Mesendoderm (in vitro differentiated cells): Measurements from ENCODE around the gene PVALB.

Source experiments
- DNase-seq: peaks from one replicate; pipeline ENCODE4 v3.0.0; 2013
- H2AK5ac ChIP-seq: 2 replicates; pipeline ENCODE4 v1.6.1; 2013; ENCODE audit warnings: low read length, inconsistent platforms
- H2BK120ac ChIP-seq: 2 replicates; pipeline ENCODE4 v1.6.1; 2013; ENCODE audit warnings: low read depth, mild to moderate bottlenecking, low read length, moderate library complexity, mixed read lengths
- H2BK15ac ChIP-seq: replicated peaks from 2 replicates; pipeline ENCODE4 v1.6.1; 2013; ENCODE audit warnings: low read depth, mild to moderate bottlenecking, moderate library complexity
- H2BK5ac ChIP-seq: 2 replicates; pipeline ENCODE4 v1.6.1; 2013; ENCODE audit warnings: low read length, inconsistent platforms
- H3K18ac ChIP-seq: 2 replicates; pipeline ENCODE4 v1.6.1; 2013; ENCODE audit warnings: mild to moderate bottlenecking, low read length, mixed read lengths
- H3K23ac ChIP-seq: one replicate; pipeline ENCODE4 v1.6.1; 2013; ENCODE audit warnings: low read length
- H3K27ac ChIP-seq: 2 replicates; pipeline ENCODE4 v1.5.1; 2013; ENCODE audit warnings: low read depth, mild to moderate bottlenecking, inconsistent platforms, low read length, moderate library complexity
- H3K27me3 ChIP-seq: 2 replicates; pipeline ENCODE4 v1.6.1; 2013; ENCODE audit warnings: low read length, control low read depth, mild to moderate bottlenecking, inconsistent platforms; ENCODE audit not compliant: insufficient read depth, poor library complexity
- H3K36me3 ChIP-seq: 2 replicates; pipeline ENCODE4 v1.6.1; 2013; ENCODE audit warnings: low read length, inconsistent platforms; ENCODE audit not compliant: control insufficient read depth, insufficient read depth
- H3K4ac ChIP-seq: one replicate; pipeline ENCODE4 v1.6.1; 2013; ENCODE audit warnings: low read depth, mild to moderate bottlenecking, low read length, moderate library complexity
- H3K4me1 ChIP-seq: 2 replicates; pipeline ENCODE4 v1.6.1; 2013; ENCODE audit warnings: low read depth, low read length, inconsistent platforms; ENCODE audit not compliant: control insufficient read depth
- H3K4me2 ChIP-seq: 2 replicates; pipeline ENCODE4 v1.6.1; 2013; ENCODE audit warnings: low read length
- H3K4me3 ChIP-seq: 2 replicates; pipeline ENCODE4 v1.5.1; 2013; ENCODE audit warnings: mild to moderate bottlenecking, low read length
- H3K56ac ChIP-seq: one replicate; pipeline ENCODE4 v1.6.1; 2013; ENCODE audit warnings: low read length
- H3K79me1 ChIP-seq: 2 replicates; pipeline ENCODE4 v1.6.1; 2013; ENCODE audit warnings: low read length, inconsistent platforms
- H3K79me2 ChIP-seq: 2 replicates; pipeline ENCODE4 v1.6.1; 2013; ENCODE audit warnings: mild to moderate bottlenecking, low read length; ENCODE audit not compliant: control insufficient read depth, insufficient read depth
- H3K9ac ChIP-seq: 2 replicates; pipeline ENCODE4 v1.6.1; 2013; ENCODE audit warnings: low read length, inconsistent platforms
- H4K5ac ChIP-seq: one replicate; pipeline ENCODE4 v1.6.1; 2013; ENCODE audit warnings: low read length
- H4K8ac ChIP-seq: one replicate; pipeline ENCODE4 v1.6.1; 2013; ENCODE audit warnings: low read depth, mild to moderate bottlenecking, control low read depth, low read length, moderate library complexity
- WGBS: extraction: QIAGEN DNeasy Blood & Tissue Kit; methylation state at CpG from one replicate; pipeline ENCODE4 v1.1.7; 2013; ENCODE audit warnings: low lambda C conversion rate, missing lambda C conversion rate; ENCODE audit not compliant: insufficient coverage; ENCODE audit errors: extremely low coverage; 5-methylcytosine and 5-hydroxymethylcytosine counted together

Gene PVALB

DNA sequence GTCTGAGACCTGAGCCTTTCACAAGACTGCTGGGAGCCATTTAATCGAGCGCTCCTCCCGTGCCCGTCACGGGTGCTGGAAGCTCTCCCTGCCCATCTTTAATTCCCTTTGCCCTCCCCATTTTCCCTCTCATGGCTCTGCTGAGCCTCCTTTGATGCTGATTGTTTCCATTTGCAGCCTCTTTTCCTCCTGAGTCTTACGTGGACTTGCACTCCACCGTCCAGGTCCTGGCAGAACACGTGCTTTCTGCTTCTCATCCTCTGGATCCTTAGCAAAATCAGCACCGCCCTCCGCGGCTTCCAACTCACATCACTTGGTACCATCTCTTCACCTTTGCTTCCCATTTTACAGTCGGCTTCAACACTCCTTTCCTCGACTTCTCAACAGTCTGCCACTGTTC lies 48.2 kb downstream of the PVALB start:
- no peak overlapping the region for H3K23ac ChIP-seq
- H3K4me3 ChIP-seq, result no peak overlapping the region
- no peak overlapping the region for H3K4me2 ChIP-seq
- no peaks in the 10 kb centered on the region for H3K4me1 ChIP-seq
- no peak overlapping the region for H3K56ac ChIP-seq
- H2BK15ac ChIP-seq, result no peak overlapping the region
- H2BK120ac ChIP-seq, result no peak overlapping the region
- no peak overlapping the region for H3K27ac ChIP-seq
- no peak overlapping the region for H2BK5ac ChIP-seq
- H3K9ac ChIP-seq, result no peak overlapping the region
- no peaks in the 10 kb centered on the region for H3K79me2 ChIP-seq
- DNase-seq, result no peak
- H3K4ac ChIP-seq, result no peak overlapping the region
- H4K8ac ChIP-seq, result no peak overlapping the region
- H3K27me3 ChIP-seq, result no peaks in the 10 kb centered on the region
- H3K79me1 ChIP-seq, result no peaks in the 10 kb centered on the region
- H3K18ac ChIP-seq, result no peak overlapping the region
- H4K5ac ChIP-seq, result no peak overlapping the region
- H2AK5ac ChIP-seq, result no peak overlapping the region
- WGBS, result no CpG with 5 or more reads among the region's 13 CpGs
- H3K36me3 ChIP-seq, result no peaks in the 10 kb centered on the region

DNA sequence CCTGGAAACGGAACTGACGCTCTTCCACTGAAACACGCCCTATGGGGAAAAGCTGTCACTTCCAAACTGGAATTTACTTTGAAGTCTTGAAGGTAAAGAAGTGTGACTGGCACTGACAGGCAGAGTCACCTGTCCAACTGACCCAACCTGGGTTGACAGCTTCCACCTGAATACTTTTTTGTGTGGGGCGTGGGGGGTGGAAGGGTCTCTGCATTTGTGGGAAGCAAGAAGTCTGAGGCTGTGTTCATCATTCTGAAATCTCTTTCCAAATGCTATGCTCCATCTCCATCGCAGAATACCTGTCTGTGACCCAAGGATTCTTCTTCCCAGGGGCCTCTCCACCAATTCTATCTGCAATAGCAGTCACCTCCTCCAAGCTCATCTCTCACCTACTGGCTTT lies 48.7 kb downstream of the PVALB start:
- no peak for DNase-seq
- no peak overlapping the region for H4K5ac ChIP-seq
- no peaks in the 10 kb centered on the region for H3K27me3 ChIP-seq
- H2AK5ac ChIP-seq, result no peak overlapping the region
- H2BK15ac ChIP-seq, result no peak overlapping the region
- H3K4me1 ChIP-seq, result no peaks in the 10 kb centered on the region
- H3K36me3 ChIP-seq, result no peaks in the 10 kb centered on the region
- H3K27ac ChIP-seq, result no peak overlapping the region
- no peak overlapping the region for H3K4me2 ChIP-seq
- no peak overlapping the region for H3K9ac ChIP-seq
- no peak overlapping the region for H3K18ac ChIP-seq
- H2BK5ac ChIP-seq, result no peak overlapping the region
- H2BK120ac ChIP-seq, result no peak overlapping the region
- H3K4ac ChIP-seq, result no peak overlapping the region
- no peak overlapping the region for H3K23ac ChIP-seq
- no CpG with 5 or more reads among the region's 5 CpGs for WGBS
- H3K56ac ChIP-seq, result no peak overlapping the region
- no peak overlapping the region for H4K8ac ChIP-seq
- H3K79me1 ChIP-seq, result no peaks in the 10 kb centered on the region
- H3K4me3 ChIP-seq, result no peak overlapping the region
- no peaks in the 10 kb centered on the region for H3K79me2 ChIP-seq

DNA sequence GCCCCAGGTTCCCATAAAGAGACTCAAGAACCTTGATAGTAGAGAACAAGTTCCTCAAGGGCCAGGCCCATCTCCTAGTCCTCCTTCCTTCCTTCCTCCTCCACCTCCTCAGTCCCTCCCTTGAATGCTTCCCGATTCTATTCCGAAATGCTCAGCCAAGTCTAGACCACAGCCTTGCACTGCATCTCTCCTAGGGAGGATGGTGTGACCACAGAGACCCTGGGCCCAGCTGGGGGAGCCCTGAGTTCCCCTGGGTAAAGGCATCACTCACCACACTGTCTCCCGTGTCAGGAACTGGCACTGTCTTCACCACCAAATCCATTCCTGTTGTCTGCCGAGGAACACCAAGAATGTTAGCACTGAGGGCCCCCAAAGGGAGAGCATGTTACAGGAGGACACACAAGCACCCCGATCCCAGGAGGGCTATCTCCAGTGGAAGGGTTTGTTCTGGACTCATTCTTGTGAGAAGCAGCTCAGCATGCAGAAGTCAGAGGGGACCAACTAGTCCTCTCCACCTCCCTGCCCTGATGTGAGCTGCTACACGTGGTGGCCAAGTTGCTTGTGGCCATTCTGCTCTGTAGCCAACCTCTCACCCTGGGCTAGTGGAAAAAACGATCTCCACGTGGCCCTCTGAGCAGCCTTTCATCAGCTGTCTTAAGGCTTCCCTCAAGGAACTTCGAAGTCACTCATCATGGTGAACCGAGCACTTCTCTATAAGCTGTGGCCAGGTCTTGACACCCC lies 49.6 kb downstream of the PVALB start:
- Histone ChIP-seq H2AK5ac (no peak overlapping the region), H3K4me3 (no peak overlapping the region), H4K8ac (no peak overlapping the region), H2BK15ac (no peak overlapping the region), H3K27ac (no peak overlapping the region), H3K79me2 (no peaks in the 10 kb centered on the region), H3K23ac (no peak overlapping the region), H3K18ac (no peak overlapping the region), H3K4me2 (no peak overlapping the region), H3K9ac (no peak overlapping the region), H3K27me3 (no peaks in the 10 kb centered on the region), H3K36me3 (no peaks in the 10 kb centered on the region), H3K79me1 (no peaks in the 10 kb centered on the region), H3K4ac (no peak overlapping the region), H2BK5ac (no peak overlapping the region), H3K56ac (no peak overlapping the region), H3K4me1 (no peaks in the 10 kb centered on the region), H4K5ac (no peak overlapping the region), H2BK120ac (no peak overlapping the region)
- DNase-seq, result no peak
- WGBS, result no CpG with 5 or more reads among the region's 10 CpGs

DNA sequence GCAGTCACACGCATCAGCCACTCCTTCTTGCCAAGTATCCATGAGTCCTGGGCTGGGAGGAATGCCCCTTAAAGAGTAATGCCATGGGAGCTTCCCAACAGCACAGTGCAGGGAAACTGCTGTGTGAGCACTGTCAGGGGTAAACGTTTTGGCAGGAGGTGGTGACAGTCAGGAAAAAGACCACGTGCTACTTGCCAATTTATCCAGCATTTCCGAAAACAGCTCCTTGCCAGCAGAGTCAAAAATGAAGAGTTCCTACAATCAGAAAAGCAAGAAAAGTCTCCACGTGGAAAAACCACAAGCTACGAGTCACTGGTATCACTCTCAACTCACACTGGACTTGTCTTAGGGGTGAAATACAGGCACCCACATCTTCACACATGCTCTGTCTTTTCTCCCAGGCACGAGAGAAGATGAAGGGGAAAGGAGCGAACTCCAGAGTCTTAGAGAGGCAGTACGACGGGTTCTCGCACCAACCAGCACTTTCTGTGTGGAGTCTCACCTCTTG lies 50.8 kb downstream of the PVALB start:
- Histone ChIP-seq H2BK120ac (no peak overlapping the region), H3K23ac (no peak overlapping the region), H3K36me3 (no peaks in the 10 kb centered on the region)

DNA sequence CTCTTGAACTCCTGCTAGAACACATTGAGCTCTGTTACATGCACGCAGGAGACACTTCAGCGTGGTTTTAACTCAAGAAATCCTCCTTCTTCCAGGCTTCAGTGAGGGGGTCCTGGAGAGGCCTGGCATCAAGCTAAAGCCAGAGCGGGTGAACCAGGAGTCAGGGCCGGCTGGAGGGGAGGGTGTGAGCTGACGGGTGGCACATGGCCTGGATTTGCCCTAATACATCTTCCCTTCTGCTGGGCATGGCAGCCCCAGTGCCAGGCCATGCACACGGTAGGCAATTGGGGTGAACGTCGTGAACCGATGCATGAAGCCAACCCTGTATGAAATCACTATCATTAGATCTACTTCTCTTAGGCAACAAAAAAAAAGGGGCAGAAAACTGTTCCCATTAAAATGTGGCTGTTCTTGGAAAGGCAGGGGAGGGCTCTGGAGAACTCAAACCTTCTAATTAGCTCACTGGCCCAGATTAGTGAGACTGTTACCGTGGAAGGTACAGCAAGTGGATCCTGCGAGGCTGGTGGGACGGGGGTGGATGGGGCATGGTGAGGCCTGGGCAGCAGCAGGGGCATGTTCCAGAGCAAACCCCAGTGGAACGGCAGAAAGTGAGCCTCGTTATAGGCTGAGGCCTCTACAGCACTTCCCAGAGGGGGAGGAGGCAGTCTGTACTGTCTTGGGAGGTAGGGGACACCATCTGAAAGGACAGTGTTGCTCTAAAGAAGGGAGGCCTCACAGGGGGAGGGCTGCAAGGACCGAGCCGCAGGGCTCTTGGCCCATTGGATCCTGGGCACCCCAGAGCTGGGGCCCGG lies 51.5 kb downstream of the PVALB start:
- Histone ChIP-seq H3K18ac (no peak overlapping the region), H2BK15ac (no peak overlapping the region), H3K27me3 (no peaks in the 10 kb centered on the region), H3K79me2 (no peaks in the 10 kb centered on the region), H4K5ac (no peak overlapping the region), H3K36me3 (no peaks in the 10 kb centered on the region), H4K8ac (no peak overlapping the region), H2AK5ac (no peak overlapping the region), H3K4ac (no peak overlapping the region), H3K79me1 (no peaks in the 10 kb centered on the region), H3K4me3 (no peak overlapping the region), H2BK120ac (no peak overlapping the region), H3K27ac (no peak overlapping the region), H3K23ac (no peak overlapping the region), H2BK5ac (no peak overlapping the region), H3K4me2 (no peak overlapping the region), H3K9ac (no peak overlapping the region), H3K4me1 (no peaks in the 10 kb centered on the region), H3K56ac (no peak overlapping the region)
- no peak for DNase-seq
- WGBS, result no CpG with 5 or more reads among the region's 17 CpGs

More for the DNA sequence above, 50.8 kb downstream of the PVALB start:
- Histone ChIP-seq H2AK5ac (no peak overlapping the region), H3K18ac (no peak overlapping the region), H2BK5ac (no peak overlapping the region), H3K27ac (no peak overlapping the region), H3K4me1 (no peaks in the 10 kb centered on the region), H3K4ac (no peak overlapping the region), H3K79me1 (no peaks in the 10 kb centered on the region), H3K27me3 (no peaks in the 10 kb centered on the region), H4K5ac (no peak overlapping the region), H3K4me3 (no peak overlapping the region), H4K8ac (no peak overlapping the region), H3K56ac (no peak overlapping the region), H3K9ac (no peak overlapping the region), H3K4me2 (no peak overlapping the region), H2BK15ac (no peak overlapping the region), H3K79me2 (no peaks in the 10 kb centered on the region)
- no peak for DNase-seq
- WGBS, result no CpG with 5 or more reads among the region's 11 CpGs
